GM08714 (cell line): Measurements from ENCODE around the gene TACSTD2.
A peak's percentile ranks its signal among the peaks of the same experiment; 100 is the strongest.
"Not testable (repeated sequence)": the region's sequence is repeated elsewhere in the genome, so short reads cannot be mapped to it uniquely, and the experiment has no call there.

Experiments used
- H3K4me3 ChIP-seq: fragments of 200-500 bp; sonication (Bioruptor generic); 2 replicates; pipeline ENCODE4 v1.5.1; 2014; ENCODE audit warnings: mild to moderate bottlenecking, low read length, inconsistent platforms
- ZNF274 ChIP-seq: IDR thresholded peaks from 2 replicates; pipeline ENCODE4 v1.6.1; 2012; ENCODE audit warnings: mild to moderate bottlenecking, low read depth, low read length

Gene TACSTD2

GRCh38 chr1:58580186-58580585, 3.1 kb upstream of the TACSTD2 start:
- no peak for TF ChIP-seq ZNF274
- H3K4me3 ChIP-seq, result no peak overlapping the region

DNA sequence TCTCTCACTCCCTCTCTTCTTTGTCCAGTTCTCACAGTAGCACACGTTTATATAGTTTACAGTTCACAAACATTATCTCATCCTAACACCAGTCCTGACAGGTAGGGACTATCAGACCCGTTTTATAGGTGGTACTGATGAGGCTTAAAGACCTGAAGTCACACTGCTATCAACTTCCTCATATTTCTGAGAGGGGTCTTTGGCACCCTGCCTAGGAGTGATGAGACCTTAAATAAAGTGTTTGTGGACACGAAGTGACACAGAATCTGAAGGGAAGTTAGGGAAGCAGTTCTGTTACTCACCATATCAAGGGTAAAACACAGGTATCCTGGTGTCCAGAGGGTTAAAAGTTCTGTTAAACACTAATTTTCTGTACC, 590 bp upstream of the TACSTD2 start:
- H3K4me3 ChIP-seq, result no peak overlapping the region
- no peak for TF ChIP-seq ZNF274

DNA sequence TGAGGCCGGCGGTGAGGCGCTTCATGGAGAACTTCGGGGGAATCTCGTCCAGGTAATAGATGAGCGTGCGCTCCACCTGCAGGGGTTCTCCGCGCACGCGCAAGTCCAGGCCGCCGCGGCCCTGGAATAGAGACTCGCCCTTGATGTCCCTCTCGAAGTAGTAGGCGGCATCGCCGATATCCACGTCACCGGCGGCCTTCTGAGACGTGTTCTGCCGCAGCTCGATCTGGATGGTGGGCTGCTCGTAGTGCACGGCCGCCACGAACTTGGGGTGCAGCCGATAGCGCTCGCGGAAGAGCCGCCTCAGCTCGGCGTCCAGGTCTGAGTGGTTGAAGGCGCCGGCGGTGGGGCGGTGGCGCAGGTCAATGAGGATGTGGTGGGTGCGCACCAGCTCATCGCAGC, 726 bp downstream of the TACSTD2 start:
- peak overlapping the region; percentile 21; the same call in 1 of the 2 replicates for H3K4me3 ChIP-seq
- no peak for TF ChIP-seq ZNF274

- no peak overlapping the region; the same call in 1 of the 2 replicates for H3K4me3 ChIP-seq
- TF ChIP-seq ZNF274, result no peak
Observed at GRCh38 chr1:58575551-58576324, 1.3 kb downstream of the TACSTD2 start.

GRCh38 chr1:58574816-58575215, 2.2 kb downstream of the TACSTD2 start:
- TF ChIP-seq ZNF274, result no peak
- no peak overlapping the region for H3K4me3 ChIP-seq

DNA sequence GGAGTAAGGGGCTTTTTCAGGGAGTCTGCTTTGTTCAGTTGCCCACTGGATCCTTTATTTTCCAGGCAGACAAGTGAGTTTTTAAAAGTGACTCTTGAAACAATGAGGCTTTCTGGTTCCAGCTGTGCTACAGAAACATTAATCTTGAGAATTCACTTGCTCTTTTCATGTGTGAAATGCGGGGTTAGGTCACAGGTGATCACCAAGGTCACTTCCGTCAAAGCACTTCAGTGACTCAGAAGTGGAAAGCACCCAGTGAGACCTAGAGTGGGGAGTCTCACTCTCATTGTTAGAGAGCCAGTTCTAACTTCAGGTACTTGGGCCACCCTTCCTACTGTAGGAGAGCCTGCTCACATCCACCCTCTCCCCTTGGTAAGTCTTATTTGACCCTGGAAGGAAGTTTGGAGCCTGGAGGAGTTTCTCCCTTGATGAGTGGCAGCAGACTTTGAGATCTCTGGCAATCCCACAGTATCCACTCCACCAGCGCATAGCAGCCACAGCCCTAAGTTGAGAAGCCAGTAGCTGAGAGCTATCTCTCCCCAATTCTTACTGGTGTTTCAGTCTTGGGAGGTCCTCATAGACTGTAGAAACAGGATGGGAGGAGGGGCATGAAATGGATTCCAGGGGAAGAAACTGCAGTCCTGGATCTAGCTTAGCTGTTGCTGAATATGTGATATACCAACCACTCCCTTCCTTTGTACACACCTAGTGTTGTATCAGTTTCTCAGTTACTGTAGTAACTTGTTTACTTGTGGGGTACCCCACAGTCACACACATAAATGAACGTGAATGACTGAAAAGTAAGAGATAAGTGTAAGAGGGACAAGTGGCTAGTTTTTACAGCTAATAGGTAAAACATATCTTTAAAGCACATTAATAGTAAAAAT, 3.1 kb downstream of the TACSTD2 start:
- TF ChIP-seq ZNF274, result no peak
- no peak overlapping the region for H3K4me3 ChIP-seq

- no peak for TF ChIP-seq ZNF274
- no peak overlapping the region for H3K4me3 ChIP-seq
Observed at GRCh38 chr1:58573138-58573537, 3.9 kb downstream of the TACSTD2 start.

DNA sequence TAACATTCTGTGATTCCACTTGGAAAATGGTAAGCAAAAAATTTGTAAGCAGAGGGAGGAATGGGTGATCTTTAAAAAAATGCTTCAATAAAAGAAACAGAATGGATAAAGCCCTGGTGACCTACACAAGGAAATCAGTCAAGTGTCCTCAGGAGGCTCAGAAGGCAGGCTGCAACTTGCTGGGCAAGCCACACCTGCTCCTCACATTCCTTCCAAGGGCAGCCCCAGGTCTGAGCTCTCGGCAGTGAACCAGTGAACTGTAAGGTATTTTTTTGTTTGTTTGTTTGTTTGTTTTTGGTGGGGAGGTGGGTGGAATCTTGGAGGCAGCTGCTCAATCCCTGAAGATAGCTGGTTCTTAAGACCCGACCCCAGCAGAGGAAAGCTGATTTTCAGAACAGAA, 4.4 kb downstream of the TACSTD2 start:
- TF ChIP-seq ZNF274, result no peak
- H3K4me3 ChIP-seq, result no peak overlapping the region

DNA sequence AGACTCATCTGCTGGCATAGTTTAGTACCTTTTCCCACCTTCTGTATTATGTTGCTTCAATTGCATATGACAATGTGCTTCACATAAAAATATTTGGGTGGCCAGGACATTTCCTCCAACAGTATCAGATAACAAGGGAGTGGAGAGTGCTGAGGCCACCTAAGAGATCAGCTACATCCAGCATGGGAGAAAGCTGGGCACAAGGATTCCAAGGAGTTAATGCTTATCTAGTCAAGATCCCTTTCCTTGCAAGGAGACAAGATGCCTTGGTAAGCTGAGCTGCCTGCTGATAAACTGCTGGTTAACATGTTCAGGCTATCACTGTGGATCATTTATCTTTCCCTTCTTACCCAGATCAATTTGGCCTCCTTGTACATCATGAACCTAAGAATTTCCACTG, 5.4 kb downstream of the TACSTD2 start:
- no peak overlapping the region for H3K4me3 ChIP-seq
- no peak for TF ChIP-seq ZNF274

GRCh38 chr1:58570817-58571216, 6.2 kb downstream of the TACSTD2 start:
- no peak for TF ChIP-seq ZNF274
- no peak overlapping the region for H3K4me3 ChIP-seq

DNA sequence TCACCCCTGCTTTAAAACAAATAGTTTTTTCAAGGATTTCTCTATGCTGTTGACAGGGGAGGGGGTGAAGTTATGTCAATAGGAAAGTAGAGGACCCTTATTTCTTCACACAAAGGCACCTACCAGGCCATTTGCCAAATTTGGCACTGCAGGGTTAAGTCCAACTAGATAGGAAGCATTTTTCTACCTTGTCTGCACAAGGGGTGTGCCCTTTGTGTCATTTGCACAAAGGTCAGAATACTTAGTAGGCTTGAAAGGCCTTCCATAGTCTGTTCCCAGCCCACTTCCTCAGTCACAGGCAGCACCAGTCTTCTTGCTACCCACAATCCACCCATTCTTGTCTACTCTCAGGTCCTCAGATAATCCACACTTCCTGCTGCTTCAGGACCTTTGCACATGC, 7.0 kb downstream of the TACSTD2 start:
- no peak overlapping the region for H3K4me3 ChIP-seq
- no peak for TF ChIP-seq ZNF274

GRCh38 chr1:58568911-58569310, 8.1 kb downstream of the TACSTD2 start:
- H3K4me3 ChIP-seq, result no peak overlapping the region
- TF ChIP-seq ZNF274, result no peak

DNA sequence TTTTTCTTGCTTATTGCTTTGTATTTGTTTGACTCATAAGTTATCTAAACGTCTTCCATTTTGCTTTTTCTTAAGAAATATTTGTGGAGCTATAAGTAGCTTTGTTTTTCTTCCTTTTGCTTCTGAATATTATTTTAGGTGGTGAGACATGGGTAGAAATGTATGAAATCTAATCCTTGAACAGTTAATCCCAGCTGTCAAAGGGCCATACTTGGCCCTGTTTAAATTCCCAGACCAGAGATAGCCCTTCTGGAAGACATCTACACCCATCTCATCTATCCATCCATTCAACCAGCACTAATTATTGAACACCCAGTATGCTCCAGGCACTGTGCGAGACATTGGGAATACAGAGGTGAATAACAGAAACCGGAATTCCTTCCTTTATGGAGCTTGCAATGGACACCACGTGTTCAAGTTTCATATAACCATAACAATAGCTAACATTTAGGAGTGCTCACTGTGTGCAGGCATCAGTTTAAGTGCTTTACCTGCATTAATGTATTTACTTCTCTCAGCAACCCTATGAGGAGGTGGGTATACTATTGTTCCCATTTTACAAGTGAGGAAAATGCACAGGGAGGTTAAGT, 8.7 kb downstream of the TACSTD2 start:
- no peak overlapping the region for H3K4me3 ChIP-seq
- no peak for TF ChIP-seq ZNF274

GRCh38 chr1:58566339-58566738, 10.7 kb downstream of the TACSTD2 start:
- TF ChIP-seq ZNF274, result no peak
- no peak overlapping the region for H3K4me3 ChIP-seq

DNA sequence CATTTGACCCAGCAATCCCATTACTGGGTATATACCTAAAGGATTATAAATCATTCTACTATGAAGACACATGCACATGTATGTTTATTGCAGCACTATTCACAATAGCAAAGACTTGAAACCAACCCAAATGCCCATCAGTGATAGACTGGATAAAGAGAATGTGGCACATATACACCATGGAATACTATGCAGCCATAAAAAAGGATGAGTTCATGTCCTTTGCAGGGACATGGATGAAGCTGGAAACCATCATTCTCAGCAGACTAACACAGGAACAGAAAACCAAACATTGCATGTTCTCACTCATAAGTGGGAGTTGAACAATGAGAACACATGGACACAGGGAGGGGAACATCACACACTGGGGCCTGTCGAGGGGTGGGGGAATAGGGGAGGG, 13.3 kb downstream of the TACSTD2 start:
- H3K4me3 ChIP-seq, result not testable (repeated sequence)

DNA sequence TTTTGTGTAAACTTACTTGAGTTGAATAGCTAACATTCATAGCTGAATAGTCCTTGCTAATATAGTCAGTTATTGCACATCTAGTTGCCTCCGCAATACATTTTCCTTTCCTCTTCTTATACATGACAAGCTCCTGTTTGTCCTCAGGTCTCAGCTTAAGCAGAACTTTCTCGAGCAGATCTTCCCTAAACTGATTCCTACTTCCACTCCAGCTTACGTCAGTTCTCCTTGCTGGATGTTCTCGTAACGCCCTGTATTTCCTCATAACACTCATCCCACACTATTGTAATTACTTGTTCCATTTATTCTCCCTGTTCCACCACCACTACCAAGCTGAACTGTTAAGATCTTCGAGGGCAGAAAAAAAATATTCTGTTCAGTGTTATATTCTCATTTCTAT, 15.4 kb downstream of the TACSTD2 start:
- TF ChIP-seq ZNF274, result no peak
- H3K4me3 ChIP-seq, result no peak overlapping the region
